ENCODE measurements around the gene TMEM44.

Gene TMEM44

GRCh38 chr3:194561306-194561974 lies 71.8 kb downstream of the TMEM44 start:
- H3K27ac ChIP-seq: no peak overlapping the region
- TF ChIP-seq CTCF (IDR thresholded peaks at IDR 0.05): no peak
- no peak for TF ChIP-seq ZFX (IDR thresholded peaks at IDR 0.05; ENCODE audit: borderline replicate concordance)

GRCh38 chr3:194560047-194560446 lies 73.2 kb downstream of the TMEM44 start:
- H3K27ac ChIP-seq: no peak overlapping the region
- TF ChIP-seq ZFX (IDR thresholded peaks at IDR 0.05; ENCODE audit: borderline replicate concordance): no peak
- no peak for TF ChIP-seq CTCF (IDR thresholded peaks at IDR 0.05)

GRCh38 chr3:194559530-194559929 lies 73.7 kb downstream of the TMEM44 start:
- TF ChIP-seq ZFX (IDR thresholded peaks at IDR 0.05; ENCODE audit: borderline replicate concordance) (no peak), CTCF (IDR thresholded peaks at IDR 0.05) (no peak)
- H3K27ac ChIP-seq: no peak overlapping the region

- no peak overlapping the region for H3K27ac ChIP-seq
- TF ChIP-seq CTCF (IDR thresholded peaks at IDR 0.05) (no peak), ZFX (IDR thresholded peaks at IDR 0.05; ENCODE audit: borderline replicate concordance) (no peak)
Observed at GRCh38 chr3:194556086-194557056, 76.8 kb downstream of the TMEM44 start.

- H3K27ac ChIP-seq: no peak overlapping the region
Observed at GRCh38 chr3:194555175-194556062, 77.8 kb downstream of the TMEM44 start.

More at GRCh38 chr3:194555175-194556062, 77.8 kb downstream of the TMEM44 start:
- TF ChIP-seq CTCF (IDR thresholded peaks at IDR 0.05) (no peak), ZFX (IDR thresholded peaks at IDR 0.05; ENCODE audit: borderline replicate concordance) (no peak)

All from 22Rv1 (cell line).